Mammary epithelial cell (primary cell): ENCODE data around the gene ST8SIA5.

ENCODE experiments used
- EZH2 ChIP-seq: IDR thresholded peaks from 2 replicates; pipeline ENCODE4 v1.6.1; 2012; ENCODE audit warnings: low read length, inconsistent platforms, borderline replicate concordance
- TF ChIP-seq, protein P1 (sequence below), 2 donors: IDR thresholded peaks in 1 of 2; conservative IDR thresholded peaks in 1 of 2; 2 replicates each; pipeline ENCODE4 v1.5.1; 2011 to 2012; ENCODE audit warnings: inconsistent platforms in 2 of 2, low read length in 2 of 2, mild to moderate bottlenecking in 2 of 2, control low read depth in 1 of 2, low read depth in 1 of 2; ENCODE audit not compliant: insufficient read depth in 1 of 2; ENCODE audit errors: extremely low read depth in 1 of 2

DNA sequence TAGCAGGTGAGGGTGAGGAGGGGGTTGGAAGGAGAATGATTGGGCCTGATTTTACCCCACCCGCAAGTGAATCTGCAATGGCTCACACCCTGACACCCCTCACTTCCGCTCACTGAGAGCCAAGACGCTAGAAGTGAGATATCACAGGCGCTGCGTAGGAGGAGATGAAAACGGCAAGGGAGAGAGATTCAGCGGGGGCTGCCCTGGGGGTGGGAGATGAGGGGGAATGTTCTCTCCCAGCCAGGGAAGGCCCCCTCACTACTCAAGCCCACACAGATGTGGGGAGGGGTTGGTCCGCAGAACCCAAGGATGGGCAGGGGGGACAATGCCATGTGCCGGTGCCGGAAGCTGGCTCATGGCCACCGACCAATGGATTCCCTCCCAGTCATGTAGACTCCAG, 132.7 kb downstream of the ST8SIA5 start:
- TF ChIP-seq, protein P1, sequence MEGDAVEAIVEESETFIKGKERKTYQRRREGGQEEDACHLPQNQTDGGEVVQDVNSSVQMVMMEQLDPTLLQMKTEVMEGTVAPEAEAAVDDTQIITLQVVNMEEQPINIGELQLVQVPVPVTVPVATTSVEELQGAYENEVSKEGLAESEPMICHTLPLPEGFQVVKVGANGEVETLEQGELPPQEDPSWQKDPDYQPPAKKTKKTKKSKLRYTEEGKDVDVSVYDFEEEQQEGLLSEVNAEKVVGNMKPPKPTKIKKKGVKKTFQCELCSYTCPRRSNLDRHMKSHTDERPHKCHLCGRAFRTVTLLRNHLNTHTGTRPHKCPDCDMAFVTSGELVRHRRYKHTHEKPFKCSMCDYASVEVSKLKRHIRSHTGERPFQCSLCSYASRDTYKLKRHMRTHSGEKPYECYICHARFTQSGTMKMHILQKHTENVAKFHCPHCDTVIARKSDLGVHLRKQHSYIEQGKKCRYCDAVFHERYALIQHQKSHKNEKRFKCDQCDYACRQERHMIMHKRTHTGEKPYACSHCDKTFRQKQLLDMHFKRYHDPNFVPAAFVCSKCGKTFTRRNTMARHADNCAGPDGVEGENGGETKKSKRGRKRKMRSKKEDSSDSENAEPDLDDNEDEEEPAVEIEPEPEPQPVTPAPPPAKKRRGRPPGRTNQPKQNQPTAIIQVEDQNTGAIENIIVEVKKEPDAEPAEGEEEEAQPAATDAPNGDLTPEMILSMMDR (conservative IDR thresholded peaks at IDR 0.05 in 1 of 2, IDR thresholded peaks at IDR 0.05 in 1 of 2; ENCODE audit: extremely low read depth in 1 of 2, insufficient read depth in 1 of 2, low read depth in 1 of 2, low read length in 2 of 2), result no peak
- TF ChIP-seq EZH2, result no peak
